Testis (tissue), 2 donors: ENCODE data around the gene EHBP1L1.

ENCODE experiments used
- POLR2A ChIP-seq: fragments of 450-650 bp; IDR thresholded peaks from one replicate; pipeline ENCODE4 v1.6.1; 2017; ENCODE audit warnings: antibody characterized with exemption, mild to moderate bottlenecking, moderate library complexity
- TF ChIP-seq, protein P1 (sequence below), 3 experiments: fragments of 450-650 bp in 2 of 3; fragments of 200-600 bp in 1 of 3; sonication (generic) in 1 of 3; IDR thresholded peaks; one replicate each; pipeline ENCODE4 v1.5.1; 2016 to 2019; ENCODE audit warnings: antibody characterized with exemption in 3 of 3, mild to moderate bottlenecking in 2 of 3, moderate library complexity in 1 of 3

DNA sequence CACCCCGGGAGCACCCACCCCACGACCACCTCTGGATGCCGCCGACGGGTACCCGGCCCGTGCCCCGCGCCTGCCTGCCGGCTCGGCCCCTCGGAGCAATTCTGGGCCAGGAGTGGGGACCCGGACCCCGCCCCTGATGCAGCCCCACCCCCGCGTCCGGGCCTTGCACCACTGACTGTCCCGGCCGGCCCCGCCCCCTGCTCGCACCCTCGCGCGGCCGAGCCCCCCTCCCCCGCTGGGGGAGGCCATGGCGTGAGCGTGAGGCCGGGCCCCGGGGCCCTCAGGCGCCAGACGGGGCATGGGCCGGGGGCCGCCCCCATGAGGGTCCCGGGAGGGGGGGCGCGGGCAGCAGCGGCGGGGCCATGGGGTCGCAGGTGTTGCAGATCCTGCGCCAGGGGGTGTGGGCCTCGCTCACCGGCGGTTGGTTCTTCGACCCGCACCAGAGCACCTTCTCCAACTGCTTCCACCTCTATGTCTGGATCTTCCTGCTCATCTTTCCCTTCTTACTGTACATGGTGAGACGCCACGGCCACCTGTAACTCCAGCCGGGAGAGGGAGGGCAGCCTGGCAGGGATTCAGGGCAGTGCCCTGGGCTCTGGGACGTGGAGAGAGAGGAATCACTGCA, 40.2 kb downstream of the EHBP1L1 start:
- TF ChIP-seq, protein P1, sequence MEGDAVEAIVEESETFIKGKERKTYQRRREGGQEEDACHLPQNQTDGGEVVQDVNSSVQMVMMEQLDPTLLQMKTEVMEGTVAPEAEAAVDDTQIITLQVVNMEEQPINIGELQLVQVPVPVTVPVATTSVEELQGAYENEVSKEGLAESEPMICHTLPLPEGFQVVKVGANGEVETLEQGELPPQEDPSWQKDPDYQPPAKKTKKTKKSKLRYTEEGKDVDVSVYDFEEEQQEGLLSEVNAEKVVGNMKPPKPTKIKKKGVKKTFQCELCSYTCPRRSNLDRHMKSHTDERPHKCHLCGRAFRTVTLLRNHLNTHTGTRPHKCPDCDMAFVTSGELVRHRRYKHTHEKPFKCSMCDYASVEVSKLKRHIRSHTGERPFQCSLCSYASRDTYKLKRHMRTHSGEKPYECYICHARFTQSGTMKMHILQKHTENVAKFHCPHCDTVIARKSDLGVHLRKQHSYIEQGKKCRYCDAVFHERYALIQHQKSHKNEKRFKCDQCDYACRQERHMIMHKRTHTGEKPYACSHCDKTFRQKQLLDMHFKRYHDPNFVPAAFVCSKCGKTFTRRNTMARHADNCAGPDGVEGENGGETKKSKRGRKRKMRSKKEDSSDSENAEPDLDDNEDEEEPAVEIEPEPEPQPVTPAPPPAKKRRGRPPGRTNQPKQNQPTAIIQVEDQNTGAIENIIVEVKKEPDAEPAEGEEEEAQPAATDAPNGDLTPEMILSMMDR (IDR thresholded peaks at IDR 0.05) = no peak
- no peak for TF ChIP-seq POLR2A
